CD4-positive, alpha-beta T cell treated with Interleukin-15 for 1 hour (primary cell): ENCODE measurements around the gene KCNC2.

Source experiments
- DNase-seq: peaks from one replicate; pipeline ENCODE4 v3.0.0-alpha.2; 2020

Gene KCNC2

GRCh38 chr12:75047885-75048525, 161.6 kb downstream of the KCNC2 start:
- DNase-seq, result no peak

- DNase-seq, result no peak
Measured at GRCh38 chr12:75042125-75042524, 167.5 kb downstream of the KCNC2 start.

- no peak for DNase-seq
Measured at GRCh38 chr12:75041472-75041871, 168.2 kb downstream of the KCNC2 start.

GRCh38 chr12:75020068-75020557, 189.5 kb downstream of the KCNC2 start:
- DNase-seq, result no peak

- no peak for DNase-seq
Measured at GRCh38 chr12:75011120-75011519, 198.5 kb downstream of the KCNC2 start.

- DNase-seq, result no peak
Measured at GRCh38 chr12:75007133-75007532, 202.5 kb downstream of the KCNC2 start.

GRCh38 chr12:75000120-75000519, 209.5 kb downstream of the KCNC2 start:
- DNase-seq, result no peak

GRCh38 chr12:74999474-74999873, 210.2 kb downstream of the KCNC2 start:
- no peak for DNase-seq
